ENCODE data around the gene MED27.

MED27 gene

GRCh38 chr9:132048201-132048600 is 31.5 kb downstream of the MED27 start:
- ATAC-seq (ENCODE audit: insufficient read depth, low read depth): no peak
- TF ChIP-seq CTCF (IDR thresholded peaks at IDR 0.05; ENCODE audit: borderline replicate concordance, extremely low read depth, low read length, poor library complexity, severe bottlenecking) (no peak), EZH2 (IDR thresholded peaks at IDR 0.05; ENCODE audit: borderline replicate concordance, low read depth, low read length, severe bottlenecking) (no peak)
- no peak overlapping the region for H2AFZ ChIP-seq (ENCODE audit: low read depth, low read length)

DNA sequence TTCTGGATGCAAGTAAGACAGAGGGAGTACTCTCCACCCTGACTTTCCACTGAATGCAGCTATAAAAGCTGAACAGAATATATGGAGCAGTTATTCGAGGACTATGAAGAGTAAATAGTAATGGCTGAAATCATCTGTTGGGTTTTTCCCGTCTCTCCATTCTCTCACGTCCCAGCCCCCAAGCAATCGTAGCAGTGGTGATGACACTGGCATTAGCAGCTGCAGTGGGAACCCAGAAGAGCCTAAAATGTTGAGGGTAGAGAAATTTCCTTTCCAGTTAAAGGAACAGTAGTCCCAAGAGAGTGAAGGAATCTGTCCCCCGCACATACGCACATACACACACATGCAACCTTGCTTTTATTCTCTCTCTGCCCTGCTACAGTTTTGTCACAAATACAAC is 33.2 kb downstream of the MED27 start:
- Histone ChIP-seq H3K36me3 (ENCODE audit: insufficient read depth, low read length) (no peaks in the 10 kb centered on the region), H3K4me2 (ENCODE audit: insufficient read depth, low read length) (no peak overlapping the region), H3K4me3 (ENCODE audit: low read depth in 1 of 2, low read length in 2 of 2) (no peak overlapping the region), H3K79me2 (ENCODE audit: insufficient read depth, low read length) (peaks cover 46% of the 10 kb centered on the region), H3K9ac (ENCODE audit: low read depth, low read length) (no peak overlapping the region), H3K27me3 (ENCODE audit: insufficient read depth, low read length, poor library complexity) (no peaks in the 10 kb centered on the region), H3K4me1 (ENCODE audit: insufficient read depth, low read length) (no peaks in the 10 kb centered on the region), H4K20me1 (ENCODE audit: insufficient read depth, low read length) (peaks cover 54% of the 10 kb centered on the region), H2AFZ (ENCODE audit: low read depth, low read length) (no peak overlapping the region), H3K27ac (ENCODE audit: low read length) (no peak overlapping the region), H3K9me3 (ENCODE audit: insufficient read depth, low read length, severe bottlenecking) (no peaks in the 10 kb centered on the region)
- DNase-seq: no peak
- no peak for ATAC-seq (ENCODE audit: insufficient read depth, low read depth)
- TF ChIP-seq CTCF (IDR thresholded peaks at IDR 0.05; ENCODE audit: borderline replicate concordance, extremely low read depth, low read length, poor library complexity, severe bottlenecking): no peak
- no peak for TF ChIP-seq EZH2 (IDR thresholded peaks at IDR 0.05; ENCODE audit: borderline replicate concordance, low read depth, low read length, severe bottlenecking)

More at GRCh38 chr9:132048201-132048600, 31.5 kb downstream of the MED27 start:
- H3K9me3 ChIP-seq (ENCODE audit: insufficient read depth, low read length, severe bottlenecking): no peaks in the 10 kb centered on the region
- H3K27ac ChIP-seq (ENCODE audit: low read length): no peak overlapping the region
- H3K4me2 ChIP-seq (ENCODE audit: insufficient read depth, low read length): no peak overlapping the region
- H3K27me3 ChIP-seq (ENCODE audit: insufficient read depth, low read length, poor library complexity): no peaks in the 10 kb centered on the region
- no peak overlapping the region for H3K9ac ChIP-seq (ENCODE audit: low read depth, low read length)
- H3K4me1 ChIP-seq (ENCODE audit: insufficient read depth, low read length): no peaks in the 10 kb centered on the region
- DNase-seq: no peak
- H4K20me1 ChIP-seq (ENCODE audit: insufficient read depth, low read length): peaks cover 49% of the 10 kb centered on the region
- H3K79me2 ChIP-seq (ENCODE audit: insufficient read depth, low read length): peaks cover 51% of the 10 kb centered on the region
- H3K36me3 ChIP-seq (ENCODE audit: insufficient read depth, low read length): no peaks in the 10 kb centered on the region
- H3K4me3 ChIP-seq (ENCODE audit: low read depth in 1 of 2, low read length in 2 of 2): no peak overlapping the region

GRCh38 chr9:132044176-132044875 is 35.3 kb downstream of the MED27 start:
- H3K9ac ChIP-seq (ENCODE audit: low read depth, low read length): no peak overlapping the region
- H3K27me3 ChIP-seq (ENCODE audit: insufficient read depth, low read length, poor library complexity): no peaks in the 10 kb centered on the region
- DNase-seq (no peak), ATAC-seq (ENCODE audit: insufficient read depth, low read depth) (no peak)
- no peaks in the 10 kb centered on the region for H3K9me3 ChIP-seq (ENCODE audit: insufficient read depth, low read length, severe bottlenecking)
- H2AFZ ChIP-seq (ENCODE audit: low read depth, low read length): no peak overlapping the region
- H3K36me3 ChIP-seq (ENCODE audit: insufficient read depth, low read length): no peaks in the 10 kb centered on the region
- H3K4me1 ChIP-seq (ENCODE audit: insufficient read depth, low read length): no peaks in the 10 kb centered on the region
- no peak overlapping the region for H3K4me2 ChIP-seq (ENCODE audit: insufficient read depth, low read length)
- no peak for TF ChIP-seq CTCF (IDR thresholded peaks at IDR 0.05; ENCODE audit: borderline replicate concordance, extremely low read depth, low read length, poor library complexity, severe bottlenecking)
- no peak overlapping the region for H3K4me3 ChIP-seq (ENCODE audit: low read depth in 1 of 2, low read length in 2 of 2)
- H3K27ac ChIP-seq (ENCODE audit: low read length): no peak overlapping the region
- H4K20me1 ChIP-seq (ENCODE audit: insufficient read depth, low read length): peaks cover 53% of the 10 kb centered on the region
- H3K79me2 ChIP-seq (ENCODE audit: insufficient read depth, low read length): peaks cover 41% of the 10 kb centered on the region

All from DND-41 (cell line).